ENCODE results near the gene DSTYK.

The DSTYK gene, protein sequence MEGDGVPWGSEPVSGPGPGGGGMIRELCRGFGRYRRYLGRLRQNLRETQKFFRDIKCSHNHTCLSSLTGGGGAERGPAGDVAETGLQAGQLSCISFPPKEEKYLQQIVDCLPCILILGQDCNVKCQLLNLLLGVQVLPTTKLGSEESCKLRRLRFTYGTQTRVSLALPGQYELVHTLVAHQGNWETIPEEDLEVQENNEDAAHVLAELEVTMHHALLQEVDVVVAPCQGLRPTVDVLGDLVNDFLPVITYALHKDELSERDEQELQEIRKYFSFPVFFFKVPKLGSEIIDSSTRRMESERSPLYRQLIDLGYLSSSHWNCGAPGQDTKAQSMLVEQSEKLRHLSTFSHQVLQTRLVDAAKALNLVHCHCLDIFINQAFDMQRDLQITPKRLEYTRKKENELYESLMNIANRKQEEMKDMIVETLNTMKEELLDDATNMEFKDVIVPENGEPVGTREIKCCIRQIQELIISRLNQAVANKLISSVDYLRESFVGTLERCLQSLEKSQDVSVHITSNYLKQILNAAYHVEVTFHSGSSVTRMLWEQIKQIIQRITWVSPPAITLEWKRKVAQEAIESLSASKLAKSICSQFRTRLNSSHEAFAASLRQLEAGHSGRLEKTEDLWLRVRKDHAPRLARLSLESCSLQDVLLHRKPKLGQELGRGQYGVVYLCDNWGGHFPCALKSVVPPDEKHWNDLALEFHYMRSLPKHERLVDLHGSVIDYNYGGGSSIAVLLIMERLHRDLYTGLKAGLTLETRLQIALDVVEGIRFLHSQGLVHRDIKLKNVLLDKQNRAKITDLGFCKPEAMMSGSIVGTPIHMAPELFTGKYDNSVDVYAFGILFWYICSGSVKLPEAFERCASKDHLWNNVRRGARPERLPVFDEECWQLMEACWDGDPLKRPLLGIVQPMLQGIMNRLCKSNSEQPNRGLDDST

DNA sequence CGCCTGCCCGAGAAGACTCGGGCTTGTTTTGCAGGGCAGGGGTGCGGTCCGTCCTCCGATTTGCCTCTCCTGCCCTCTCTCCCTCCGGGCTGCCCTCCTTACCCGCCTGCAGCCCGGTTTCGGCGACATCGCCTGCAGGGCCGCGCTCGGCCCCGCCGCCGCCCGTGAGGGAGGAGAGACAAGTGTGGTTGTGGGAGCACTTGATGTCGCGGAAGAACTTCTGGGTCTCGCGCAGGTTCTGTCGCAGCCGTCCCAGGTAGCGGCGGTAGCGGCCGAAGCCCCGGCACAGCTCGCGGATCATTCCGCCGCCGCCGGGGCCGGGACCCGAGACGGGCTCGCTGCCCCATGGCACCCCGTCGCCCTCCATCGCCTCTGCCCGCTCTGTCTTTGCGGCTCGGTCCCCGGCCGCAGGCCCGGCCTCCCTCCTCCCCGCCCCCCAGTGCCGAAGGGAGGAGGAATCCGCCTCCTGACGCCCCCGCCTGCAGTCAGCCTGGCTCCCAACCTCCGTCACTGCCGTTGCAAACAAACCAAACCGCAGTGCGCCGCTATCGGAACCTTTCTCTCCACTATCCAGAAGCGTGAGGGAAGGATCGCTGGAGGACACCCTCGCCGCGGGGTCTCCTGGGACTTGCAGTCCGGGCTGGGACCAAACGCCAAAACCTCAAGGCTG lies at the start of gene DSTYK:
Gene DSTYK, minus strand, starts transcription at position 534 of the 670 bp plus-strand sequence. Its CDS starts 167 bp downstream, at position 367.
- DNase-seq, result peak; percentile 84

DNA sequence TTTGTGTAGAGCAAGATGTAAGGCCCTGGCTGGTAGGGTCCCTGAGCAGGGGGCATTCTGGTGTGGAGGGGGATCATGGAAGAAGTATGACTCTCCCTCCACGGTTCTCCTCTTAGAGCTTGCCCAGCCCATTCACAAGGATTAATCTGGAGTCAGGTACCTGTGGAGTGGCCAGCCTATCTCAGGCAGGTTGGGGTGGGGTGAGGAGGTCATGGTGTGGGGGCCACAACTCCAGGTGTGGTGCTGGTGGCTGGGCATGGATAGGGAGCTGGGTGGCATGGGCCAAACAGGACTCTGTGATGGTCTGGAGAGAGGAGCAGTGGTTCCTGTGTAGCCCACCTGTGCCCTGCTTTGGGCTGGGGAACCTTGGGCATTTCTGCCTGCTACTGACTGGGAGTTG lies 48.5 kb upstream of the DSTYK start:
- no peak for DNase-seq

DNA sequence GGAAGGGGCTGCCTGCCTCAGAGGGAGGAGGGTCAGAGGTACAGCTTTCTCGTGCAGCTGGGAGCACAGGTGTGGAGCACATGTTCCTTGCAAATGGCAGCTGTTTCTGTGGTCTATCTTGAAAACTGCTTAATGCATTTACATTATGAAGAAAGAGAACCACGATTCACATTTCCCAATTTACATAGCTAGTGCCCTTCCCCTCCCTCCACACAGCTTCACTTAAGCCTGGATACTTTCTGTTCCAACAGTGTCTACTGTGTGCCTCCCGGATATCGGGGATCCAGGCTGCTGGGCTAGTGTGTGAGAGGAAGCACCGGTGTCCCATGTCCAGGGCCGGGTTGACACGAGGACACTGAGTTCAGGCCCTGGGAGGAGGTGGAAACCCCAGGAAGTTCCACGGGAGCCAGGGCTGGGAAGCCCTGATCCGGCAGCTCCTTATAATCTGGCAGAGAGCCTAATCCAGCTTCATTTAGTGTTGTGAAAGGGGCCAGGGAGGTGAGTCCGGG lies 47.9 kb upstream of the DSTYK start:
- DNase-seq, result peak; percentile 15

DNA sequence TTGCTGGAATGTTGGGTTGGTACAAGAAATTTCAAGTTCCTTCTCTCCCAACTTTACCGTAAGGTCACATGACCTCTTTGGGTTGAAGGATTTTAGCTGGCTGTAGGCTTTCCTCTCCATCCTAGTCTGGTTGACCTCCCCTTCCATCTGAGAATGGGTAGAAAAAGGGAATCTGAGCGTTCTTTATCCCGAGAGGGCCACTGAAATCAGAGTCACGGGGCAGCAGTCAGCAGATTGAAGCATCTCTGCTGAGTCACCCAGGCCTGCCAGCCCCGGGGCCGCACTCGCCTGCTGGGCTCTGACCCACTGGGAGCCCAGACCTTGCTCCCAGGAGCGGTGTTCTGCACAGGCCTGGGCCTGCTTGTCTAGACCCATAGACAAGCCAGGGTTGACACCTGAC lies 47.2 kb upstream of the DSTYK start:
- DNase-seq, result no peak

DNA sequence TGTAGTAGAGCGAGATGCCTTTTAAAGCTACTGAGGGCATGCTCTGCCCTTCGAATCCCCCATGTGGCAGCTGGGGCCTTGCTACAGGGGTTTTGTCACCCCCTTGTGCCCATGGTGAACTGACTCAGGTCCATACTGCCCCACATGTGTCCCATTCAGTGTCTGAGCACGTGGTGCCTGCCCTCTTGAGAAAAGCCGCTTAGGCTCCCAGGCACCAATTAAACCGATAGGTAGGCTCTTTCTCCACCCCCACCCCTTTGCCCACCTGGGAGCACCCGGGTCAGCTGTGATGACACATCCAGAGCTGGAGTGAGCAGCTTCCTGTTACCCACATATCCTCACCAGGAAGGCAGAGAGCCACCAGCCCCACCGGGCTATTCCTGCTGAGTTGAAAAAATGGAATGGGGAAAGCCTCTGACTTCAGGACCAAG lies 46.8 kb upstream of the DSTYK start:
- DNase-seq, result no peak

DNA sequence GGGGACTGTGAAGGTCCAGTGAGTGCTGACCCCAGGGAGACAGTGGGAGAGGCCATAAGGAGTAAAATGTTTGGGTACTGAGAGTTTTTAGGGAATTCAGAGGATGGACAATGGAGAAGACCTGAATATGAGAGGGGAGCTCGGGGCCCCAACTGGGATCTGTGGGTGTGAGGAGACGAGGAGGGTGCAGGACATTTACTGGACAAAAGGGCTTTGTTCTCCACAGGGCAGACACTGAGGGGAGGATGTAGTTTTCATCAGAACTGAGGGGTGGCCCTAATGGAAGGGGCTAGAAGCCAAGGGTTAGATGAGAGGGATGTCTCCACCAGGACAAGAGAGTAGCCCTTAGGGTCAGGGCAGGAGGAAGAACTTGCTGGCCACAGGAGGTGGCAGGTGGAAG lies 46.2 kb upstream of the DSTYK start:
- DNase-seq, result no peak

DNA sequence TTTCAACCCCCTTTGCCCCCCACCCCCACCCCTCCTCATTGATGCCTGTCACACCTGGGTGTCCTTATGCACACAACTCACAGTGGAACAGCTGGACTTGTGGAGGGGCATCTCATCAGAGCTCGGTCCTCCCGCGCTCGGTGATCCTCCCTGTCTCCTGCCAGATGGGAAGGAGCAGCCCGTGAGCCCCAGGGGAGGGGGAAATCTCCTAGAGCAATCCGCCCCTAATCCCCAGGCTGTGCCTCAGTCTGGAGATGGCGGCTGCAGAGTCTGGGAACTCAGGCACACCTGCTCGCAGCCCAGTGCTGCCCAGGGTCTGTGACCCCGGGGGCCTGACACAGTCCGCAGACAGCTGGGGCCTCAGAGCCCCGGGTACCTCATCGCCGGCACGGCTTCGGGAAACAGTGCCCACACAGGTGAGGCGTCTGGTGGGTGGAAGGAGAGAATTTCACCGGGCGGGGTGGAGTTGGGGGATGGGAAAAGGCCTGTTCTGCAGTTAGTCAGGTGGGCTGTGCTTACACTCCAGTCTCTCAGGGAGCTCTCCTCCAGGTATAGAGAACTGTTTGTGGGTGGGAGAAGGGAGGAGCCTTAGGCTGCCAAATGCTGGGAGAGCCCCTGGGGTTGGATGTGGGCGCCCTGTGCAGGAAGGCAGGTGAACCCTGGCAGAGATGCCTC lies 45.6 kb upstream of the DSTYK start:
- no peak for DNase-seq

DNA sequence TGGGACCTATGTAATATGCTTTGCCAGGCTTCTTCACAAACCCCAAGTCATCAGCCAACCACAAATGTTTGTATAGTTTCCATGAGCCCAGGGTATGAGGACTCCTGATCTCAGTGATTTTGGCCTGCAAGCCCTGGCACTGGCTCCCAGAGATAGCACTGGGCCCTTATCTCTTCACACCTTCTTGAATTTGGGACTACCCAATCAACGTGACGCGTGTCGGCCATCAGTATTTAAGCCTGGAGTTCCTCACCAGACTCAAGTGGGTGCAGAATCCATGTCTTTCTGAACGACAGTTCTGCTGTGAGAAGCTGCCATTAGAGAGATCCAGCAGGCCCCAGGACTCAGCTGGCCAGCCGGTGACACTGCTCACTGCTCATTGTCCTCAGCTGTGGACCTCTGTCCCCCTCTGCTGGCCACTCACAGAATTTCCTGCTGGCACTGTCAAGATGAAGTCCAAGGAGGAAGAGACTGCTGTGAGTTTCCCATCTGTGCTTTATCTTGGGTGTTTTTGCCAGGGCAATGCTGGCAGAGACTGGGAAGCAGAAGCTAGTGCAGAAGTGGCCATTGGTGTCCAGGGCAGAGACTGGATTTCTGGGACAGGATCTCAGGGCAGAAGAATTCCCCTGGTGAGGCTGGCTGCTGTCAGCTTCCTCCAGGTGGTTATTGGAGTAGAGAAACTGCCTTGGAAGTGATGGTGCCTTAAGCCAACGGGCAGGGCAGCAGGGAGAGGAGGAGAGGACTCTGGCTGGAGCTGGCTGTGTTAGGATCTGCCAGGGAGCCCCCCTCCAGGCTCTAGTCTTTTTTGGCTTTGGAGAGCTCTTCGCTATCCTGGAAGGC lies 44.7 kb upstream of the DSTYK start:
- DNase-seq, result peak; percentile 35

DNA sequence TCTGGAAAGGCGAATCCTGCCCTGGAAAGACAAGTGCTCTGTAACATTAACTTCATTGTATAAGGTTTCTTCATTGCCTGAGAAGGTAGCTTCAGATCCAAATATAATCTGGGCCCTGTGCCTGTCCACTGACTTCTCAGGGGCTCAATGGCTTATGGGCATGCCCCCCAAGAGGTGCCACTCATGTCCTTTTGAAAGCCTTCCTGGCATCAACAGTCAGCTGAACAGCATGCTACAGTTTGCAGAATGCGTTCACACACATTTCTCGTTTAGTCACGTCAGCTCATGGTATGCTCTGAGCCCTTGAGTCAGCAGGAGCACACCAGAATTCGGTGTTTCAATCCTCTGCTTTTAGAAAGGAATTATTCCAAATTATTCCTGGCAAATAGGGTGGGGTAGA lies 40.1 kb upstream of the DSTYK start:
- DNase-seq, result no peak

DNA sequence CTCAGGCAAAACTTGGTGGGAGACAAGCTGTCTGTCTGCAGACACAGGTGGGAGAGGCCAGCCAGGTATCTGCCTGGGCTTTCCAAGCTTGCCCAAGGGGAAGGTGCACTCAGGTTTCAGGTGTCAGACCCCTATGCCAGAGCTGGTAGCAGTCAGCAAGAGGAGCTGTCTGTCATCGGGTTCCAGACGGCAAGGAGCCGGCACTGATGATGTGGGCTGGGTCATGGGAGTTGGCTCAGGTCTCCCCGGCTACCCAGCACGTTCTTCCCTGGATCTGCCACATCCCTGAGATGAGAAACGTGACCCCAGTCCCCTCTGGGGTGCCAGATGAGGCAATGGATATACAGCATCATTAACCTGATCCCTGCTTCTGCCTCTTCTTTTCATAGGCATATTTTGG lies 39.2 kb upstream of the DSTYK start:
- no peak for DNase-seq

DNA sequence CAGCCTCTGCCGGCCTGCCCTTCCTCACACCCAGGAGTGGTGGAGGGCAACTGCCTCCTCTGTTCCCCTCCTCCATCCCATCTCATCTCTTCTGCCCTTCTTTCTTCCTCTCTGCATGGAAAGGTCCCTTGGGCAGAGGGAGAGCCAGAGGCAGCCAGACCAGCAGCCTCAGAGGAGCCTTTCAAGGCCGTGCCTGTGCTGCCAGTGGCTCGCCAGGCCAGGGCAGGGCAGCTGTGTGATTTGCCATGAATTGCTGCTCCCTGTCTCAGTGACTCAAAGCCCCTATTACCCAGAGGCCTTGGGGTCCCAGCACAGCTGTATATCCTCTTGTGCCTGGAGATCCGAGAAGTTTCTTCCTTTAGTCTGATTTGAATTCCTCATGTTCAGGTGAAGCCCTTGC lies 38.1 kb upstream of the DSTYK start:
- DNase-seq, result no peak

DNA sequence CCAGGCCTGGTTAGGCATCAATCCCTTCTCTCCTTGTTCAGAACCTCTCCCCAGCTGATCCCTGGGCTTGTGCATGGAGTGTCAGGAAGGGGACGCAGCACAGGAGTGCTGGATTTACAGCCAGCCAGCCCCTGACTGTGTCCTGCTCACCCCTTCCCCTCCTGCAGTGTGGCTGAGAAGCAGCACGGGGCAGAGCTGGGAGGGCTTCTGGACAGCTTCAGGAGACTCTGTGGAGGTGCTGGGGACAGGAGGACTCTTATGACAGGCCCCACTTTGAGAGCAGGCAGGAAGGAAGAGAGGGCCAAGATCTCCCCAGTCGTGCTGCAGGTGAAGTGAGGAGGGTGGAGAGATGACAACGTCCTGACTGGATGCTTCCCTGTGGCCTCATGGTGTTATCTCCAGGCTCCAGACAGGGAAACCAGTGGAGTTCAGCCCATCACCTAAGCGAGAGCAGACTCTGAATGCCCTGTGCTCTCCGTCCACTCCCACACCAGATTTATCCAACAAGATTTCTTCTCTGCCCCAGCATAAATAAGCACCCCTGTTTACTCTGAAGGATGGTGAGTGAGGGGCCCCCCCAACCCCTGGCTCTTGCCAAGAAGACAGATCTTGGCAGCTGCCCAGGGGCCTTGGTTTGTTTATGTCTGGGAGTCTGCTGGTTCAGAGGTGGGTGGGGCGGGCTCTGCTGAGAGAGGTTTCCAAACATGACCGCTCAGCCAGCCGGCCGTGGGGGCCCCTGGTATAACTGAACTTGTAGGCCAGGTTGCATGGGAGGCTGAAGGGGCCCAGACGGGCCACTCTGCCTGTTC lies 37.5 kb upstream of the DSTYK start:
- no peak for DNase-seq

DNA sequence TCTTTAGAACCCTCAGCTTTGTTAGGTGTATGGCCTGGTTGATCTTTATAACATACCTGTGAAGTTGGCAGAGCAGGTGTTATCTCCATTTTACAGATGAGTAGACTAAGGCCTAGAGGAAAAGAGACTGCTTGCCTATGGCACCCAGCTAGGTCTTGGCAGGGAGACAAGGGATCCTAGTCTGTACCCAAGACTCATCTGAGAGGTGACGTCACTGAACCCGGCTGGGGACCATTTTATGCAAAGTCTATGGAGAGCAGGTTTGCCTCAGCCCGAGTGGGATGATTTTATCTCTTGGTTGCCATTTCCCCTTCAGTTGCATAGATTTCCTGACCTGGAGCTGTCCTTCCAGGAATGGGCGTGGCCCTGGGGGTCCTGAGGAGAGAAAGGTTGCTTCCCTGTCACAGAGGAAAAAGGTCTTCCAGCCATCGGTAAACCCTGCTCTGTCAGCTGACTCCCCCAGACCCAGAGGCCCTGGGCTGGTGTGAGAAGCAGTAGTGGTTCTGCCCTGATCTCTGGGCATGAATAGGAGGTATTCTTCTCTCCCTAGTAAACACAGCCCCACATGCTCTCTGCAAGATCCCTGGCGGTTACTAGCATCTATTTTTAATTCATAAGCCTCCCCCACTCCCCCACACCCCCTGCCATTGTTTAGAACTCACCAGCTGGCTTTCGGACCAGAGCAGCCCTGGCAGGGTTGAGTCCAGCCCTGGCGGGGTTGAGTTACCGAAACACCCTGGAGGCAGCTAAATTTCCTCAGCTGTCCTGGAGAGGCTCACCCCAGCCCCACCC lies 35.8 kb upstream of the DSTYK start:
- peak; percentile 42 for DNase-seq

DNA sequence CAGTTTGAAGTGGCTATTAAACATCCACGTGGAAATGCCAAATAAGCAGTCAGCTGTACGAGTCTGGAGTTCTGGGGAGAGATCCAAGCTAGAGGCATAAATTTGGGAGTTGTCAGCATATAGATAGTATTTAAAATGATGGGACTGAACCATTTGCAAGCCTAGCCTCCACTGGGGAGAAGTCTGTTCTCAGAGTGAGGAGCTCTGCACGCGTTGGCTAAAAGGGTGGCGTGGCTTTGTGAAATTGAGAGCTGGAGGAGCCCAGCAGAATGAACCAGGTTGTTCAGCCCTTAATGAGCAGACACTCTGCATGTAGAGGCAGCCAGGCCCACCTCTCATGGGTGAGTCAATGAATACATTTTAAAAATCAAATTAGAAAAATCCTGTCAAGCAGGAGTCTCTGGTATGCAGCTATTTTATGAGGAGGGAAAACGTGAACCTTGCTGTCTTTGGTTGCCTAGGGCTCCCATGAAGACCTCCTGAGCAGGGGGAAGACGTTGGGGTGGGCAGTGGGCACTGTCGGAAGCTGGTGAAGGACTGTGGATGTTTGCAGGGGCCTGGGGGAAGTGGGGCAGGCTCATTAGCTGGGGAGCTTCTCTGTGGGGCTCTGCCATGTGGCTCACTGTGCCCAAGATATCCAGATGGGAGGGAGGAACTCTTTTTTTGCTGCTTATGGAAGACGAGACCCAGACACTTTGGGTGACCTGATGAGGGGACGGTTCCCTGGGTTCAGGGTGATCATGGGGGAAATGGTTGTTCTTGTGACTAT lies 35.0 kb upstream of the DSTYK start:
- DNase-seq, result no peak

DNA sequence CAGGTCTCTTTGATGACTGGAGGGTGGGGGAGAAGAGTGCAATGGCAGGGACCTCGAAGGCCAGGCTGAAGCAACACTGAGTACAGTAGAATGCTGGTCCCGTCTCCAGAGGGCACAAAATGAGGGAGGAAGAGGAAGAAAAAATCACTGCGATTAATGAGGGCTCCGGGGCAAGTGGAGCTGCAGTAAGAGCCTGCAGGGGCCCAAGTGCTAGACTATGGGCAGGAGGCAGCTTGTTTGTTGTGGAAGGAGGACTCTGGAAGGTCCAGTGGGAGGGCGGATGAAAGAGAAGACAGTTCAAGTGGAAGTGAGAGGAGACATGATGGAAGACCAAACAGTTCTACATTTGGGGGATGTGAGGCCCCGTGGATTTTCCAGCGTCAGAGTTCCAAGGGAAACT lies 33.6 kb upstream of the DSTYK start:
- no peak for DNase-seq

DNA sequence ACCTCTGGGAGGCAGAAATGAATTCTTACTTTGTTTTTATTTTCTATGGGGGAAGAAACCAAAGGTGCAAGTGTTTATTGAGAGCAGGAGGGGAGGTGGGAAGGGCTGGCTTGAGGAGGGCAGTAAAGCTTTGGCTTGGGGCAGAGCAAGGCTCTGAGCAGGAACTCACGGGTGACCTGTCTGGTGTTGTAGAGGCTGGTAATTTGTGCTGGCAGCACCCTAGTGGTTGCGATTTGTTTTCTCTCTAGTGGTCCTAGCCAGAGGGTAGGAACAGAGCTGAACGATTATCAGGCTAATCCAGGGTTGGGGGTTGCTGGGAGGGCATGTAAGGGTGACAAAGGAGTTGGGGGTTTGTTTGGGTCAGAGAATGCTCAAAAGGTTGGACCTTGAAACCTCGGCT lies 32.9 kb upstream of the DSTYK start:
- no peak for DNase-seq

DNA sequence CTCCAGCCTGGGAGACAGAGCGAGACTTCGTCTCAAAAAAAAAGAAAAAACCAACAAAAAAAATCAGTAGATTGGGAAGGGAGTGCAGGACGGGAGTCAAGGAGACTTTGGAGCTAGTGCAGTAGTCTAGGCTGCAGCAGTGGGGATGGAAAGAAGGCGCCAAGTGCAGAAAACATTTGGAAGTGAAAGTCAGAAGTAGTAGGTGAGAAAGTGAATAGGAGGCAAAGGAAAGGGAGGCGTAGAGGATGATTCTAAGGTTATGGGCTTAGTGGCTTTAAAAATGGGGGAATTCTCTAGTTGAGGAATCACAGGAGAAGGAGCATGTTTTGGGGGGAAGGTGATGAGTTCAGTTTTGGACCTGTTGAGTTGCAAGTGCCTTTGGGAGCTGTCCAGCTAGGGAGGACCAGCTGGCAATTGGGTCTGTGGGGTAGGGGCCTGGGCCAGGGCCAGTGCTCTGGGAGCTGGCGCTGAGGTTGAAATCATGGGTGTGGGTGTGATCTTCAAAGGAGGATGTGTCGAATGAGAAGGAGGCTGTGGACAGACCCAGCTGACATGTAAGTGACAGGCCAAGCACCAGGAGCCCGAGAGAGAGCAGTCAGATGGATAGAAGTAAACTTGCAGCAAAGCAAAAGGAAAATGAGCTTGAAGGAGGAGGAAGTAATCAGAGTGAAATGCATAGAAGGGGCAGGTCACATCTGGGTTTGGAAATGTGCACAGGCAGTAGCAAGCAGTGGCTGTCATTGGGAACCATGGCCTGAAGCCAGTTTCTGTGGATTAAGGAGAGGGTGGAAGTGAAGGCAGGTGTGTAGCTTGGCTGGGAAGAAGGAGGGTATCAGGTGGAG lies 32.1 kb upstream of the DSTYK start:
- DNase-seq, result no peak

Measured in GF-D8 (cell line).